ENCODE measurements around the gene PLCH1. TPM values are rescaled to one million over a fixed set of nuclear protein-coding genes. Genes with fewer than 3 reads are reported as not detected.

The PLCH1 gene
- total RNA-seq, 1 experiment from 2014 or later = 3.8 TPM

GRCh38 chr3:155760653-155761052 lies 15.8 kb upstream of the PLCH1 start:
- ChIA-PET POLR2A (no interaction called here), CTCF (interaction anchor here (0.8 kb wide), 1 partner anchor 45 kb away, joined by 3 read pairs; the partner anchor contains the start of gene C3orf33), RAD21 (ENCODE audit: low non-redundant PET in 1 of 2, low total read pairs in 2 of 2, uncharacterized antibody in 2 of 2, unreplicated experiment in 2 of 2) (no interaction called here)
- intact Hi-C loops (cut with micrococcal nuclease) = no loop called here
- Histone ChIP-seq H3K9ac (ENCODE audit: low read length) (no peak overlapping the region), H3K36me3 (ENCODE audit: control insufficient read depth in 1 of 2, insufficient read depth in 2 of 2, low read length in 2 of 2) (peaks cover 0 to 5% of the 10 kb centered on the region in 2 experiments; a peak in 1 of 4 replicates), H3K27ac (ENCODE audit: low read depth, low read length) (no peak overlapping the region), H3K9me3 (ENCODE audit: control insufficient read depth in 1 of 2, insufficient read depth in 1 of 2, low read depth in 1 of 2, low read length in 2 of 2) (no peaks in the 10 kb centered on the region), H3K9me2 (ENCODE audit: insufficient read depth) (no peaks in the 10 kb centered on the region), H3K4me3 (replicated peaks in 1 of 2; ENCODE audit: low read depth in 1 of 2, low read length in 2 of 2) (no peak overlapping the region), H3K4me2 (ENCODE audit: low read length) (no peak overlapping the region), H4K20me1 (ENCODE audit: insufficient read depth) (no peaks in the 10 kb centered on the region), H3K4me1 (ENCODE audit: control insufficient read depth in 1 of 2, insufficient read depth in 2 of 2, low read length in 2 of 2) (no peaks in the 10 kb centered on the region), H2AFZ (ENCODE audit: low read depth, low read length, poor library complexity, severe bottlenecking) (no peak overlapping the region), H3K79me2 (ENCODE audit: insufficient read depth, low read length) (no peaks in the 10 kb centered on the region), H3K27me3 (ENCODE audit: insufficient read depth, low read length) (no peaks in the 10 kb centered on the region)
- TF ChIP-seq YY1 (IDR thresholded peaks at IDR 0.05; ENCODE audit: extremely low read depth, insufficient replicate concordance, low read depth, low read length) (no peak), SP1 (IDR thresholded peaks at IDR 0.05; ENCODE audit: low read depth) (no peak), ATF3 (IDR thresholded peaks at IDR 0.05) (no peak), FOSL1 (IDR thresholded peaks at IDR 0.05; ENCODE audit: low read depth) (no peak), CEBPB (IDR thresholded peaks at IDR 0.05; ENCODE audit: low read depth) (no peak), RAD21 (IDR thresholded peaks at IDR 0.05; ENCODE audit: low read depth) (no peak), EZH2phosphoT487 (IDR thresholded peaks at IDR 0.05; ENCODE audit: borderline replicate concordance) (no peak), CTCF (IDR thresholded peaks at IDR 0.05 in 2 of 3, conservative IDR thresholded peaks at IDR 0.05 in 1 of 3; ENCODE audit: borderline replicate concordance in 1 of 3, insufficient read depth in 1 of 3, low read depth in 2 of 3, low read length in 2 of 3) (no peak), ELF1 (IDR thresholded peaks at IDR 0.05; ENCODE audit: borderline replicate concordance, low read depth) (no peak), POLR2A (IDR thresholded peaks at IDR 0.05; ENCODE audit: borderline replicate concordance, extremely low read depth, insufficient read depth, insufficient read length) (no peak), ZFX (IDR thresholded peaks at IDR 0.05) (no peak), EZH2 (IDR thresholded peaks at IDR 0.05) (no peak), SIN3A (IDR thresholded peaks at IDR 0.05; ENCODE audit: low read depth) (no peak), POLR2AphosphoS5 (IDR thresholded peaks at IDR 0.05; ENCODE audit: low read depth, low read length) (no peak), REST (IDR thresholded peaks at IDR 0.05; ENCODE audit: low read depth) (no peak), CBX3 (IDR thresholded peaks at IDR 0.05; ENCODE audit: low read depth) (no peak), MAX (IDR thresholded peaks at IDR 0.05) (no peak), TCF7L2 (IDR thresholded peaks at IDR 0.05; ENCODE audit: borderline replicate concordance, extremely low read depth, insufficient read depth, insufficient read length) (no peak), ZNF274 (IDR thresholded peaks at IDR 0.05; ENCODE audit: low read depth, low read length) (no peak), SRF (IDR thresholded peaks at IDR 0.05; ENCODE audit: low read depth) (no peak)
- DNase-seq (ENCODE audit: low read depth, low spot score) = no peak
- ATAC-seq = no peak
- no TSS peak for BruUV-seq (replicated peaks)
